WERI-Rb-1 (cell line): ENCODE results near the gene LILRB4.
"Not testable (repeated sequence)": the region's sequence is repeated elsewhere in the genome, so short reads cannot be mapped to it uniquely, and the experiment has no call there.

Experiments used
- DNase-seq: peaks from one replicate; pipeline ENCODE4 v3.0.0-alpha.2; 2020
- H3K27ac ChIP-seq: fragments of 250-450 bp; sonication (Bioruptor Pico); 2 replicates; pipeline ENCODE4 v1.5.1; 2020; ENCODE audit warnings: mild to moderate bottlenecking, moderate library complexity
- H3K27me3 ChIP-seq: fragments of 250-450 bp; sonication (Bioruptor Pico); 2 replicates; pipeline ENCODE4 v1.5.1; 2021; ENCODE audit warnings: mild to moderate bottlenecking, low read depth, moderate library complexity; ENCODE audit not compliant: insufficient read depth, severe bottlenecking
- H3K36me3 ChIP-seq: fragments of 250-450 bp; sonication (Bioruptor Pico); 2 replicates; pipeline ENCODE4 v1.5.1; 2020; ENCODE audit warnings: mild to moderate bottlenecking, moderate library complexity
- H3K4me3 ChIP-seq: 2 replicates; pipeline ENCODE4 v1.5.1; 2011; ENCODE audit warnings: low read depth, mild to moderate bottlenecking, control low read depth, low read length
- H3K9me3 ChIP-seq: fragments of 250-450 bp; sonication (Bioruptor Pico); 2 replicates; pipeline ENCODE4 v1.5.1; 2021; ENCODE audit warnings: mild to moderate bottlenecking, moderate library complexity; ENCODE audit not compliant: severe bottlenecking
- TF ChIP-seq, protein P1 (sequence below): IDR thresholded peaks from 2 replicates; pipeline ENCODE4 v1.5.1; 2011; ENCODE audit warnings: low read depth, mild to moderate bottlenecking, control low read depth, inconsistent platforms, low read length

The LILRB4 gene

DNA sequence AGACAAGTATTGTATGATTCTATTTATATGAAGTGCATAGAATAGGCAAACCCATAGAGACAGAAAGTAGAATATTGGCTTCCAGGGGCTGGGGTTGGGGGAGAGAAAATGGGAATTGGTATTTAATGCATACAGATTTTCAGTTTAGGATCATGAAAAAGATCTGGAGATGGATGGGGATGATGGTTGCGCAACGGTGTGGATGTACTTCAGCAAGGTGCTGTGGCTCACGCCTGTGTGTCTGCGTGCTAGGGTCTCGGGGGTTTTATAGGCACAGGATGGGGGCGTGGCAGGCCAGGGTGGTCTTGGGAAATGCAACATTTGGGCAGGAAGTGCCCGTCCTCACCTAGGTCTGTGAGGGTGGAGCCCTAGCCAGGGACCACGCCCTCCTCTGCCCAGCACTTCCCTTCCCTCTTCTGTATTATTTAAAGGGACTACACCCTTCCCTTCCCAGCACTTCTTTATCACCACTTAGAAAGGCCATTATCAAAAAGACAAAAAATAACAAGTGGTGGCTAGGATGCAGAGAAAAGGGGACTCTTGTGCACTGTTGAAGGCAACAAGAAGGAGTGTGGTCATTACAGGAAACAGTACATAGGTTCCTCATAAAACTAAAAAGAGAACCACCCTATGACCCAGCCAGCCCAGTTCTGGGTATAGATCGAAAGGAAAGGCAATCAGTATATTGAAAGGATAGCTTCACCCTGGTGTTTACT lies 29.0 kb downstream of the LILRB4 start:
- no peak for DNase-seq
- no peak overlapping the region for H3K4me3 ChIP-seq
- H3K9me3 ChIP-seq, result no peaks in the 10 kb centered on the region
- no peaks in the 10 kb centered on the region for H3K36me3 ChIP-seq
- H3K27me3 ChIP-seq, result peaks cover 74% of the 10 kb centered on the region
- TF ChIP-seq, protein P1, sequence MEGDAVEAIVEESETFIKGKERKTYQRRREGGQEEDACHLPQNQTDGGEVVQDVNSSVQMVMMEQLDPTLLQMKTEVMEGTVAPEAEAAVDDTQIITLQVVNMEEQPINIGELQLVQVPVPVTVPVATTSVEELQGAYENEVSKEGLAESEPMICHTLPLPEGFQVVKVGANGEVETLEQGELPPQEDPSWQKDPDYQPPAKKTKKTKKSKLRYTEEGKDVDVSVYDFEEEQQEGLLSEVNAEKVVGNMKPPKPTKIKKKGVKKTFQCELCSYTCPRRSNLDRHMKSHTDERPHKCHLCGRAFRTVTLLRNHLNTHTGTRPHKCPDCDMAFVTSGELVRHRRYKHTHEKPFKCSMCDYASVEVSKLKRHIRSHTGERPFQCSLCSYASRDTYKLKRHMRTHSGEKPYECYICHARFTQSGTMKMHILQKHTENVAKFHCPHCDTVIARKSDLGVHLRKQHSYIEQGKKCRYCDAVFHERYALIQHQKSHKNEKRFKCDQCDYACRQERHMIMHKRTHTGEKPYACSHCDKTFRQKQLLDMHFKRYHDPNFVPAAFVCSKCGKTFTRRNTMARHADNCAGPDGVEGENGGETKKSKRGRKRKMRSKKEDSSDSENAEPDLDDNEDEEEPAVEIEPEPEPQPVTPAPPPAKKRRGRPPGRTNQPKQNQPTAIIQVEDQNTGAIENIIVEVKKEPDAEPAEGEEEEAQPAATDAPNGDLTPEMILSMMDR, result no peak
- no peak overlapping the region for H3K27ac ChIP-seq

DNA sequence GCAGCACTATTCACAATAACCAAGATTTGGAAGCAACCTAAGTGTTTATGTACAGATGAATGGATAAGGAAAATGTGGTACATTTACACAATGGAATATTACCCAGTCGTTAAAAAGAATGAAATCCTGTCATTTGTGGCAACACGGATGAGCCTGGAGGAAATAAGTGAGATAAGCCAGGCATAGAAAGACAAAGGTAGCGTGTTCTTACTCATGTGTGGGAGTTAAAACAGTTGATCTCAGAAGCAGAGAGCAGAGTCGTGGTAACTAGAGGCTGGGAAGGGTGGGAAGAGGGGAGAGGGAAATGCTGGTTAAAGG lies 29.5 kb downstream of the LILRB4 start:
- H3K4me3 ChIP-seq, result no peak overlapping the region
- peaks cover 69% of the 10 kb centered on the region for H3K27me3 ChIP-seq
- H3K36me3 ChIP-seq, result no peaks in the 10 kb centered on the region
- H3K9me3 ChIP-seq, result no peaks in the 10 kb centered on the region
- DNase-seq, result no peak
- no peak overlapping the region for H3K27ac ChIP-seq
- TF ChIP-seq, protein P1, result no peak

DNA sequence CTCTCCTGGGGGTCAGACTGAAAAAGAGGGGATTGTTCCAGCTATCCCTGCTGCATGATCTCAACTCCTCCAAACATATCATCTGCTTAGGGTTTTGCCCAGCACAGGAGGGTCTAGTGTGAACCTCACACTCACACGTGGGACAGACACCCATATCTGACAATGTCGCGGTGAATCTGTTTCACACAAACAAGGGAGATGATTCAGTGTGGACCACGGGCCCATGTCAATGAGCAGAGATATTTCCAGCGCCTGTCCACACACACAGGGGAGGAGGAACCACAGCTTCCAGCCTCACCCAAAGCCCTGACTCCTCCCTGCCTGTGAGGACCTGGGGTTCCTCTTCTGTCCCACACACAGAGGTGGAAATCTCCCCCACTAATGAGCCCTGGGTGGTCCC lies 31.9 kb downstream of the LILRB4 start:
- no peaks in the 10 kb centered on the region for H3K36me3 ChIP-seq
- H3K4me3 ChIP-seq, result no peak overlapping the region
- TF ChIP-seq, protein P1, result no peak
- peaks cover 59% of the 10 kb centered on the region for H3K27me3 ChIP-seq
- H3K27ac ChIP-seq, result no peak overlapping the region
- DNase-seq, result no peak
- no peaks in the 10 kb centered on the region for H3K9me3 ChIP-seq

DNA sequence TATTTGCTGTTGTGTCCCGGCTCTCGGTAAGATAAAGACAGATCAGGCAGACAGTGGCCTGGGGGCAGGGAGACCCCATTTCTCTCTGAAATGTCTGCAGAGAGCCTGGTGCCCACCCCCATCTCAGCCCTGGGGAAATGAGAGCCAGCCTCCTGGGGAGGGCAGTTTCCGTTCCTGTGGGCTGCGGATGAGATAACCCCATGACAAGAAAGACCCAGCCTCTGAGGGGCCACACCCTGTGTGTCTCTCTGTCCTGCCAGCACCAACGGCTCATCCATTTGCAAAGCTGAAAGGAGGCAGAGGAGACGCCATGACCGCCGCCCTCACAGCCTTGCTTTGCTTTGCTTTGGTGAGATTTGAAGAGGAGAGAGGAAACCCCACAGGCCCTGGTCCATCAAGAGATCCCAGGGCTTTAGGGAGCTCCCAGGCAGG lies 33.3 kb downstream of the LILRB4 start:
- no peaks in the 10 kb centered on the region for H3K36me3 ChIP-seq
- TF ChIP-seq, protein P1, result no peak
- H3K9me3 ChIP-seq, result no peaks in the 10 kb centered on the region
- no peak overlapping the region for H3K4me3 ChIP-seq
- H3K27me3 ChIP-seq, result peaks cover 60% of the 10 kb centered on the region
- H3K27ac ChIP-seq, result no peak overlapping the region
- no peak for DNase-seq

DNA sequence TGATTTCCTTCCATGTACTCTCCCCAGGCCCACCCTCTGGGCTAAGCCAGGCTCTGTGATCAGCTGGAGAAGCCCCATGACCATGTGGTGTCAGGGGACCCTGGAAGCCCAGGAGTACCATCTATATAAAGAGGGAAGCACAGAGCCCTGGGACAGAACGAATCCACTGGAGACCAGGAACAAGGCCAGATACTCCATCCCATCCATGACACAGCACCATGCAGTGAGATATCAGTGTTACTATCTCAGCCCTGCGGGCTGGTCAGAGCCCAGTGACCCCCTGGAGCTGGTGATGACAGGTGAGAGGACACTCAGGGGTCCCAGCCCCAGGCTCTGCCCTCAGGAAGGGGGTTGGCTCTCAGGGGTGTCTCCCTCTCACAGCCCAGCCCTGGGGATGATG lies 34.0 kb downstream of the LILRB4 start:
- H3K36me3 ChIP-seq, result no peaks in the 10 kb centered on the region
- peaks cover 63% of the 10 kb centered on the region for H3K27me3 ChIP-seq
- no peak for DNase-seq
- no peaks in the 10 kb centered on the region for H3K9me3 ChIP-seq
- TF ChIP-seq, protein P1, result no peak
- H3K4me3 ChIP-seq, result no peak overlapping the region
- no peak overlapping the region for H3K27ac ChIP-seq

DNA sequence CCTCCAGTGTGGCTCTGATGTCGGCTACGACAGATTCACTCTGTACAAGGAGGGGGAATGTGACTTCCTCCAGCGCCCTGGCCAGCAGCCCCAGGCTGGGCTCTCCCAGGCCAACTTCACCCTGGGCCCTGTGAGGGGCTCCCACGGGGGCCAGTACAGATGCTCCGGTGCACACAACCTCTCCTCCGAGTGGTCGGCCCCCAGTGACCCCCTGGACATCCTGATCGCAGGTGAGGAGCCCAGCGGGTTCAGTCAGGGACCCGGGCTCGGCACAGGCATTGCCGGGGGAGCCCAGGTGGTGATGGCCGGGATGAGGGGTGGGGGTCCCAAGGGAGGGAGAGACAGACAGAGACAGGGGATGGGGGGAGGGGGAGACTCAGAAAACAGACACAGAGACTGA lies 34.9 kb downstream of the LILRB4 start:
- not testable (repeated sequence) for H3K27ac ChIP-seq, H3K36me3 ChIP-seq, H3K4me3 ChIP-seq, H3K9me3 ChIP-seq, DNase-seq
- H3K27me3 ChIP-seq, result peaks cover 61% of the 10 kb centered on the region
